ENCODE results near the gene LPIN2. TPM values are rescaled to one million over a fixed set of nuclear protein-coding genes. Genes with fewer than 3 reads are reported as not detected.

LPIN2 gene
- total and polyA plus RNA-seq, 2 experiments from 2014 or later, result 9.0 to 10.8 TPM

DNA sequence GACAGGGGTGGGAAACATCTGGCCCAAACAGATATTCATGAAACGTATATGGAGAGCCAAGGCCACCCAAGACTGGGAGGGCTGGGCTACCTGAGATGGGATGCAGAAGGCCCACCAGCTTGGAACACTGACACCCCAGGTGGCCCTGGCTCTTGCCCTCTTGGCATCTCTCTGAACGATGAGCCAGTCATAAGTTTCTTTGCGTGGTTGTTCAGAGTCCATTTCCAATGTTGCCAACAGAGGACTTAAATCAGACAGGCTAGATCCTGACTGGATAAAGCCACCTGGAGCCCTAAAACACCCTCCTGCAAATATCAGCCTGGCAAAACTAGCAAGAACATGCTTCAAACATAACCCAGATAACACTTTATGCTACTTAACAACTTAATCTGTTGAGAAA, 42.6 kb downstream of the LPIN2 start:
- no peak for ATAC-seq

More for the DNA sequence above, 42.6 kb downstream of the LPIN2 start:
- Histone ChIP-seq H3K36me3 (ENCODE audit: insufficient read depth) (no peaks in the 10 kb centered on the region), H3K4me2 (no peak overlapping the region), H3K9me2 (ENCODE audit: insufficient read depth) (no peaks in the 10 kb centered on the region), H3K4me1 (ENCODE audit: insufficient read depth) (peaks cover 19% of the 10 kb centered on the region), H3K4me3 (no peak overlapping the region), H4K20me1 (replicated peaks; ENCODE audit: insufficient read depth) (no peaks in the 10 kb centered on the region), H3K27ac (ENCODE audit: low read depth) (no peak overlapping the region), H3K27me3 (ENCODE audit: insufficient read depth) (no peaks in the 10 kb centered on the region), H3F3A (replicated peaks; ENCODE audit: low read depth) (no peaks in the 10 kb centered on the region), H3K79me2 (replicated peaks; ENCODE audit: insufficient read depth) (peaks cover 20% of the 10 kb centered on the region), H2AFZ (no peak overlapping the region)
- H3K27me3 Mint-ChIP-seq (ENCODE audit: insufficient read depth, low read depth, poor library complexity), result no peaks in the 10 kb centered on the region
- TF ChIP-seq STAT1 (IDR thresholded peaks at IDR 0.05; ENCODE audit: unreplicated experiment) (no peak), CREB1 (CRISPR knock-in tag; IDR thresholded peaks at IDR 0.05; ENCODE audit: low read depth) (no peak), JUNB (IDR thresholded peaks at IDR 0.05; ENCODE audit: unreplicated experiment) (no peak), EZH2 (IDR thresholded peaks at IDR 0.05; ENCODE audit: low read depth, unreplicated experiment) (no peak), NANOG (IDR thresholded peaks at IDR 0.05; ENCODE audit: borderline replicate concordance) (no peak), ZNF331 (CRISPR knock-in tag; IDR thresholded peaks at IDR 0.05; ENCODE audit: low read depth) (no peak), ZNF114 (CRISPR knock-in tag; IDR thresholded peaks at IDR 0.05) (no peak), EZH2phosphoT487 (IDR thresholded peaks at IDR 0.05; ENCODE audit: unreplicated experiment) (no peak), POLR2AphosphoS5 (IDR thresholded peaks at IDR 0.05; ENCODE audit: low read depth) (no peak)
- TF ChIP-seq, protein P1, sequence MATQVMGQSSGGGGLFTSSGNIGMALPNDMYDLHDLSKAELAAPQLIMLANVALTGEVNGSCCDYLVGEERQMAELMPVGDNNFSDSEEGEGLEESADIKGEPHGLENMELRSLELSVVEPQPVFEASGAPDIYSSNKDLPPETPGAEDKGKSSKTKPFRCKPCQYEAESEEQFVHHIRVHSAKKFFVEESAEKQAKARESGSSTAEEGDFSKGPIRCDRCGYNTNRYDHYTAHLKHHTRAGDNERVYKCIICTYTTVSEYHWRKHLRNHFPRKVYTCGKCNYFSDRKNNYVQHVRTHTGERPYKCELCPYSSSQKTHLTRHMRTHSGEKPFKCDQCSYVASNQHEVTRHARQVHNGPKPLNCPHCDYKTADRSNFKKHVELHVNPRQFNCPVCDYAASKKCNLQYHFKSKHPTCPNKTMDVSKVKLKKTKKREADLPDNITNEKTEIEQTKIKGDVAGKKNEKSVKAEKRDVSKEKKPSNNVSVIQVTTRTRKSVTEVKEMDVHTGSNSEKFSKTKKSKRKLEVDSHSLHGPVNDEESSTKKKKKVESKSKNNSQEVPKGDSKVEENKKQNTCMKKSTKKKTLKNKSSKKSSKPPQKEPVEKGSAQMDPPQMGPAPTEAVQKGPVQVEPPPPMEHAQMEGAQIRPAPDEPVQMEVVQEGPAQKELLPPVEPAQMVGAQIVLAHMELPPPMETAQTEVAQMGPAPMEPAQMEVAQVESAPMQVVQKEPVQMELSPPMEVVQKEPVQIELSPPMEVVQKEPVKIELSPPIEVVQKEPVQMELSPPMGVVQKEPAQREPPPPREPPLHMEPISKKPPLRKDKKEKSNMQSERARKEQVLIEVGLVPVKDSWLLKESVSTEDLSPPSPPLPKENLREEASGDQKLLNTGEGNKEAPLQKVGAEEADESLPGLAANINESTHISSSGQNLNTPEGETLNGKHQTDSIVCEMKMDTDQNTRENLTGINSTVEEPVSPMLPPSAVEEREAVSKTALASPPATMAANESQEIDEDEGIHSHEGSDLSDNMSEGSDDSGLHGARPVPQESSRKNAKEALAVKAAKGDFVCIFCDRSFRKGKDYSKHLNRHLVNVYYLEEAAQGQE (IDR thresholded peaks at IDR 0.05; ENCODE audit: unreplicated experiment), result no peak
- TF ChIP-seq, protein P2, sequence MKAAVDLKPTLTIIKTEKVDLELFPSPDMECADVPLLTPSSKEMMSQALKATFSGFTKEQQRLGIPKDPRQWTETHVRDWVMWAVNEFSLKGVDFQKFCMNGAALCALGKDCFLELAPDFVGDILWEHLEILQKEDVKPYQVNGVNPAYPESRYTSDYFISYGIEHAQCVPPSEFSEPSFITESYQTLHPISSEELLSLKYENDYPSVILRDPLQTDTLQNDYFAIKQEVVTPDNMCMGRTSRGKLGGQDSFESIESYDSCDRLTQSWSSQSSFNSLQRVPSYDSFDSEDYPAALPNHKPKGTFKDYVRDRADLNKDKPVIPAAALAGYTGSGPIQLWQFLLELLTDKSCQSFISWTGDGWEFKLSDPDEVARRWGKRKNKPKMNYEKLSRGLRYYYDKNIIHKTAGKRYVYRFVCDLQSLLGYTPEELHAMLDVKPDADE (IDR thresholded peaks at IDR 0.05), result no peak
- TF ChIP-seq, protein P3, sequence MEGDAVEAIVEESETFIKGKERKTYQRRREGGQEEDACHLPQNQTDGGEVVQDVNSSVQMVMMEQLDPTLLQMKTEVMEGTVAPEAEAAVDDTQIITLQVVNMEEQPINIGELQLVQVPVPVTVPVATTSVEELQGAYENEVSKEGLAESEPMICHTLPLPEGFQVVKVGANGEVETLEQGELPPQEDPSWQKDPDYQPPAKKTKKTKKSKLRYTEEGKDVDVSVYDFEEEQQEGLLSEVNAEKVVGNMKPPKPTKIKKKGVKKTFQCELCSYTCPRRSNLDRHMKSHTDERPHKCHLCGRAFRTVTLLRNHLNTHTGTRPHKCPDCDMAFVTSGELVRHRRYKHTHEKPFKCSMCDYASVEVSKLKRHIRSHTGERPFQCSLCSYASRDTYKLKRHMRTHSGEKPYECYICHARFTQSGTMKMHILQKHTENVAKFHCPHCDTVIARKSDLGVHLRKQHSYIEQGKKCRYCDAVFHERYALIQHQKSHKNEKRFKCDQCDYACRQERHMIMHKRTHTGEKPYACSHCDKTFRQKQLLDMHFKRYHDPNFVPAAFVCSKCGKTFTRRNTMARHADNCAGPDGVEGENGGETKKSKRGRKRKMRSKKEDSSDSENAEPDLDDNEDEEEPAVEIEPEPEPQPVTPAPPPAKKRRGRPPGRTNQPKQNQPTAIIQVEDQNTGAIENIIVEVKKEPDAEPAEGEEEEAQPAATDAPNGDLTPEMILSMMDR (conservative IDR thresholded peaks at IDR 0.05; ENCODE audit: low read depth in 2 of 2), result no peak
- TF ChIP-seq, protein P4, sequence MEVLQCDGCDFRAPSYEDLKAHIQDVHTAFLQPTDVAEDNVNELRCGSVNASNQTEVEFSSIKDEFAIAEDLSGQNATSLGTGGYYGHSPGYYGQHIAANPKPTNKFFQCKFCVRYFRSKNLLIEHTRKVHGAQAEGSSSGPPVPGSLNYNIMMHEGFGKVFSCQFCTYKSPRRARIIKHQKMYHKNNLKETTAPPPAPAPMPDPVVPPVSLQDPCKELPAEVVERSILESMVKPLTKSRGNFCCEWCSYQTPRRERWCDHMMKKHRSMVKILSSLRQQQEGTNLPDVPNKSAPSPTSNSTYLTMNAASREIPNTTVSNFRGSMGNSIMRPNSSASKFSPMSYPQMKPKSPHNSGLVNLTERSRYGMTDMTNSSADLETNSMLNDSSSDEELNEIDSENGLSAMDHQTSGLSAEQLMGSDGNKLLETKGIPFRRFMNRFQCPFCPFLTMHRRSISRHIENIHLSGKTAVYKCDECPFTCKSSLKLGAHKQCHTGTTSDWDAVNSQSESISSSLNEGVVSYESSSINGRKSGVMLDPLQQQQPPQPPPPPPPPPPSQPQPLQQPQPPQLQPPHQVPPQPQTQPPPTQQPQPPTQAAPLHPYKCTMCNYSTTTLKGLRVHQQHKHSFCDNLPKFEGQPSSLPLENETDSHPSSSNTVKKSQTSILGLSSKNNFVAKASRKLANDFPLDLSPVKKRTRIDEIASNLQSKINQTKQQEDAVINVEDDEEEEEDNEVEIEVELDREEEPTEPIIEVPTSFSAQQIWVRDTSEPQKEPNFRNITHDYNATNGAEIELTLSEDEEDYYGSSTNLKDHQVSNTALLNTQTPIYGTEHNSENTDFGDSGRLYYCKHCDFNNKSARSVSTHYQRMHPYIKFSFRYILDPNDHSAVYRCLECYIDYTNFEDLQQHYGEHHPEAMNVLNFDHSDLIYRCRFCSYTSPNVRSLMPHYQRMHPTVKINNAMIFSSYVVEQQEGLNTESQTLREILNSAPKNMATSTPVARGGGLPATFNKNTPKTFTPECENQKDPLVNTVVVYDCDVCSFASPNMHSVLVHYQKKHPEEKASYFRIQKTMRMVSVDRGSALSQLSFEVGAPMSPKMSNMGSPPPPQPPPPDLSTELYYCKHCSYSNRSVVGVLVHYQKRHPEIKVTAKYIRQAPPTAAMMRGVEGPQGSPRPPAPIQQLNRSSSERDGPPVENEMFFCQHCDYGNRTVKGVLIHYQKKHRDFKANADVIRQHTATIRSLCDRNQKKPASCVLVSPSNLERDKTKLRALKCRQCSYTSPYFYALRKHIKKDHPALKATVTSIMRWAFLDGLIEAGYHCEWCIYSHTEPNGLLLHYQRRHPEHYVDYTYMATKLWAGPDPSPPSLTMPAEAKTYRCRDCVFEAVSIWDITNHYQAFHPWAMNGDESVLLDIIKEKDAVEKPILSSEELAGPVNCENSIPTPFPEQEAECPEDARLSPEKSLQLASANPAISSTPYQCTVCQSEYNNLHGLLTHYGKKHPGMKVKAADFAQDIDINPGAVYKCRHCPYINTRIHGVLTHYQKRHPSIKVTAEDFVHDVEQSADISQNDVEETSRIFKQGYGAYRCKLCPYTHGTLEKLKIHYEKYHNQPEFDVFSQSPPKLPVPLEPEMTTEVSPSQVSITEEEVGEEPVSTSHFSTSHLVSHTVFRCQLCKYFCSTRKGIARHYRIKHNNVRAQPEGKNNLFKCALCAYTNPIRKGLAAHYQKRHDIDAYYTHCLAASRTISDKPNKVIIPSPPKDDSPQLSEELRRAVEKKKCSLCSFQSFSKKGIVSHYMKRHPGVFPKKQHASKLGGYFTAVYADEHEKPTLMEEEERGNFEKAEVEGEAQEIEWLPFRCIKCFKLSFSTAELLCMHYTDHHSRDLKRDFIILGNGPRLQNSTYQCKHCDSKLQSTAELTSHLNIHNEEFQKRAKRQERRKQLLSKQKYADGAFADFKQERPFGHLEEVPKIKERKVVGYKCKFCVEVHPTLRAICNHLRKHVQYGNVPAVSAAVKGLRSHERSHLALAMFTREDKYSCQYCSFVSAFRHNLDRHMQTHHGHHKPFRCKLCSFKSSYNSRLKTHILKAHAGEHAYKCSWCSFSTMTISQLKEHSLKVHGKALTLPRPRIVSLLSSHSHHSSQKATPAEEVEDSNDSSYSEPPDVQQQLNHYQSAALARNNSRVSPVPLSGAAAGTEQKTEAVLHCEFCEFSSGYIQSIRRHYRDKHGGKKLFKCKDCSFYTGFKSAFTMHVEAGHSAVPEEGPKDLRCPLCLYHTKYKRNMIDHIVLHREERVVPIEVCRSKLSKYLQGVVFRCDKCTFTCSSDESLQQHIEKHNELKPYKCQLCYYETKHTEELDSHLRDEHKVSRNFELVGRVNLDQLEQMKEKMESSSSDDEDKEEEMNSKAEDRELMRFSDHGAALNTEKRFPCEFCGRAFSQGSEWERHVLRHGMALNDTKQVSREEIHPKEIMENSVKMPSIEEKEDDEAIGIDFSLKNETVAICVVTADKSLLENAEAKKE (CRISPR knock-in tag; IDR thresholded peaks at IDR 0.05), result no peak
- no peak overlapping the region for H3K27ac Mint-ChIP-seq
- no peaks in the 10 kb centered on the region for H3K36me3 Mint-ChIP-seq (ENCODE audit: low read depth)
- no peaks in the 10 kb centered on the region for H3K9me3 Mint-ChIP-seq
- no peak overlapping the region for H3K4me3 Mint-ChIP-seq
- H3K4me1 Mint-ChIP-seq, result peaks cover 28% of the 10 kb centered on the region
- no peak for DNase-seq (ENCODE audit: low spot score)
